Neutrophil (primary cell): ENCODE measurements around the gene BANK1.

Source experiments
- H3K27ac ChIP-seq: fragments of 200-600 bp; sonication (generic); 2 replicates; pipeline ENCODE4 v1.5.1; 2016; ENCODE audit warnings: mild to moderate bottlenecking, moderate library complexity
- H3K27me3 ChIP-seq: fragments of 200-600 bp; sonication (generic); 2 replicates; pipeline ENCODE4 v1.6.0; 2016; ENCODE audit warnings: mild to moderate bottlenecking
- H3K36me3 ChIP-seq: fragments of 200-600 bp; sonication (generic); 2 replicates; pipeline ENCODE4 v1.5.1; 2017
- H3K4me1 ChIP-seq, 2 experiments: fragments of 200-600 bp in 1 of 2; sonication (generic) in 1 of 2; 1 replicate in 1 of 2; 2 replicates in 1 of 2; pipeline versions ENCODE4 v1.5.1 to v1.6.1; 2013 to 2016; ENCODE audit warnings: low read depth in 1 of 2, low read length in 1 of 2, mild to moderate bottlenecking in 1 of 2, moderate library complexity in 1 of 2; ENCODE audit not compliant: control insufficient read depth in 1 of 2, insufficient read depth in 1 of 2
- H3K4me3 ChIP-seq, 2 experiments: fragments of 200-600 bp in 1 of 2; sonication (generic) in 1 of 2; 1 replicate in 1 of 2; 2 replicates in 1 of 2; pipeline ENCODE4 v1.5.1; 2013 to 2016; ENCODE audit warnings: low read depth in 1 of 2, low read length in 1 of 2, mild to moderate bottlenecking in 1 of 2, moderate library complexity in 1 of 2
- H3K9me3 ChIP-seq: fragments of 200-600 bp; sonication (generic); 2 replicates; pipeline ENCODE4 v1.5.1; 2016
- CTCF ChIP-seq: fragments of 200-600 bp; sonication (generic); IDR thresholded peaks from 2 replicates; pipeline ENCODE4 v1.5.1; 2016; ENCODE audit warnings: antibody characterized with exemption

The BANK1 gene

GRCh38 chr4:101851672-101852071 lies 61.1 kb downstream of the BANK1 start:
- Histone ChIP-seq H3K4me3 (no peak overlapping the region), H3K9me3 (no peaks in the 10 kb centered on the region), H3K4me1 (no peaks in the 10 kb centered on the region), H3K36me3 (no peaks in the 10 kb centered on the region), H3K27me3 (no peaks in the 10 kb centered on the region), H3K27ac (no peak overlapping the region)
- TF ChIP-seq CTCF, result no peak

GRCh38 chr4:101853028-101853427 lies 62.5 kb downstream of the BANK1 start:
- TF ChIP-seq CTCF, result no peak
- H3K4me1 ChIP-seq, result no peaks in the 10 kb centered on the region
- H3K36me3 ChIP-seq, result no peaks in the 10 kb centered on the region
- H3K27me3 ChIP-seq, result no peaks in the 10 kb centered on the region
- H3K27ac ChIP-seq, result no peak overlapping the region
- H3K4me3 ChIP-seq, result no peak overlapping the region
- no peaks in the 10 kb centered on the region for H3K9me3 ChIP-seq

DNA sequence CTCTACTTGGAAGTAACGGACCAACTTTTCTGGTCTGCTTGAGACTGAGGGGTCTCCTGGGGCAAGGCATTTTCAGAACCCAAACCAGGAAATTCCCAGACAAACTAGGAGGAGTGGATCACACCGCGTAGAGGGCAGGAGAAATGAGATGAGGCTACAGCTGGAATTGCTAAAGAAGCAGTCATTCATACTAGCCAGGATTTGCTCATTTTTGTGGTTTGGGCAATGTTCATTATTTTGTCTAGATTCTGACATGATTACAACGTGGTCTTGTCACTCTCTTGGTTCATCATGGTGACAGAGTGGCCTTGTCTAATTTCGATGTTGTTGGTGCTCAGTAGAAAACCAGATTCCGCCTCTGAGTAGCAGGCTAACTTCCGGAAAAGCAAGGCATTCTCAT lies 63.2 kb downstream of the BANK1 start:
- no peaks in the 10 kb centered on the region for H3K9me3 ChIP-seq
- H3K4me3 ChIP-seq, result no peak overlapping the region
- H3K4me1 ChIP-seq, result no peaks in the 10 kb centered on the region
- TF ChIP-seq CTCF, result no peak
- no peak overlapping the region for H3K27ac ChIP-seq
- no peaks in the 10 kb centered on the region for H3K36me3 ChIP-seq
- no peaks in the 10 kb centered on the region for H3K27me3 ChIP-seq

DNA sequence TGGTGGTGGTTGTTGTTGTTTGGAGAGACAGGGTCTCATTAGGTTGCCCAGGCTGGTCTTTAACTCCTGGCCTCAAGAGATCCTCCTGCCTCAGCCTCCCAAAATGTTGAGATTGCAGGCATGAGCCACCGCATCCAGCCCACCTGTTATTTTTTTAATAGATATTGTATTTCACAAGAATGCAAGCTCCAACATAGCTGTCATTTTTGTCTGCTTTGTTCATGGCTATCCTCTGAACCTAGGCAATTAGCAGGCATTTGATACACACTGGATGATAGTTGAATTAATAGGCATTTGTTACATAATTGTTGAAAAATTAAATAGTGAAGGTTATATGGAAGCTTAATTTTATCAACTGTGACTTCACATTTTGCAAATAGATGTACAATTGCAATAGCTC lies 64.7 kb downstream of the BANK1 start:
- no peaks in the 10 kb centered on the region for H3K36me3 ChIP-seq
- no peaks in the 10 kb centered on the region for H3K27me3 ChIP-seq
- no peaks in the 10 kb centered on the region for H3K4me1 ChIP-seq
- H3K4me3 ChIP-seq, result no peak overlapping the region
- no peak for TF ChIP-seq CTCF
- no peaks in the 10 kb centered on the region for H3K9me3 ChIP-seq
- H3K27ac ChIP-seq, result no peak overlapping the region

GRCh38 chr4:101856149-101856548 lies 65.6 kb downstream of the BANK1 start:
- no peak for TF ChIP-seq CTCF
- no peaks in the 10 kb centered on the region for H3K27me3 ChIP-seq
- H3K36me3 ChIP-seq, result no peaks in the 10 kb centered on the region
- no peaks in the 10 kb centered on the region for H3K4me1 ChIP-seq
- H3K4me3 ChIP-seq, result no peak overlapping the region
- no peaks in the 10 kb centered on the region for H3K9me3 ChIP-seq
- H3K27ac ChIP-seq, result no peak overlapping the region

DNA sequence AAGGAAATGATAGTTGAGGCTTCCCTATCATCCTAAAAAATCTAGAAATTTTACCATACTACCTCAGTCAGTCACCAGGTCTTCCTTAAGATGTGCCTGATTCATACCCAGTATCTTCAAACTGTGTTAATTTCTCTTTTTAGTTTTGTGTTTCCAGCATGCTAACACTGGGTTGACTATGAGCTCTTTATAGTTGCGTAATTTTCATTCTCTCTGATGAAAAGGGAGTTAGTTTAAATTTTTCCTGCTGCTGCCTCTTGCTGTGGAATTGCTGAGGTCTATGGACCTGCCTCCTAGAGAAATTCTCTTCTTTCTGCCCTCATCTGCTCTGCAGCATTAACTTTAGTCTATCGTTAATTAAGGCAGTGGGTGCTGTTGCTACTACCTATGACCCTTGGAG lies 66.6 kb downstream of the BANK1 start:
- H3K4me3 ChIP-seq, result no peak overlapping the region
- no peaks in the 10 kb centered on the region for H3K27me3 ChIP-seq
- no peaks in the 10 kb centered on the region for H3K9me3 ChIP-seq
- no peak overlapping the region for H3K27ac ChIP-seq
- TF ChIP-seq CTCF, result no peak
- no peaks in the 10 kb centered on the region for H3K4me1 ChIP-seq
- no peaks in the 10 kb centered on the region for H3K36me3 ChIP-seq
